ENCODE data around the gene SYNGR1.

DNA sequence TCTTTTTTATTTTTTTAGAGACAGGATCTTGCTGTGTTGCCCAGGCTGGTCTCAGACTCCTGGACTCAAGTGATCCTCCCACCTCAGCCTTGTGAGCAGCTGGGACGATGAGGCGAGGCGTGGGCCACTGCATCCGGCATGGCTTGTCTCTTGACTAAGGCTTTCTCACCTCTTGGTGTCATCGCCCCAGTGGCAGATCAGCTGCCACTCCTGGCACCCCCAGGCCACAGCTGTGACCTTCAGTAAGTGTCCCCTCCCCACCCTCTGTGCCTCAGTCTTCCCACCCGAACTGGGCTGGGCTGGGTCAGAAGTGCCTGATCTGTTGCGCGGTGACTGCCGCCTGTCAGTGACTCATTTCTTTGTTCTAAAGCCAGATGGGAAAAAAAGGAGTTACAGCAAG lies 3.6 kb downstream of the SYNGR1 start:
- TF ChIP-seq YY1 (IDR thresholded peaks at IDR 0.05; ENCODE audit: low read depth) (no peak), EP300 (IDR thresholded peaks at IDR 0.05; ENCODE audit: borderline replicate concordance) (no peak), TAF1 (IDR thresholded peaks at IDR 0.05; ENCODE audit: low read depth) (no peak), CREB1 (IDR thresholded peaks at IDR 0.05; ENCODE audit: low read depth) (no peak), TCF12 (IDR thresholded peaks at IDR 0.05; ENCODE audit: low read depth) (no peak)
